EH (cell line): ENCODE measurements around the gene ACOXL.

ENCODE experiments used
- DNase-seq: peaks from one replicate; pipeline ENCODE4 v3.0.0-alpha.2; 2015; ENCODE audit warnings: low read depth

The ACOXL gene

GRCh38 chr2:111165084-111165483 lies 432.7 kb downstream of the ACOXL start:
- no peak for DNase-seq

- no peak for DNase-seq
Measured at GRCh38 chr2:111166115-111166514, 433.7 kb downstream of the ACOXL start.

GRCh38 chr2:111167076-111167862 lies 434.9 kb downstream of the ACOXL start:
- no peak for DNase-seq

GRCh38 chr2:111167863-111168162 lies 435.4 kb downstream of the ACOXL start:
- DNase-seq = no peak
